HEK293 (cell line): ENCODE results near the gene NAPA.

Experiments used
- EGR2 ChIP-seq: fragments of 450-650 bp; formaldehyde crosslinking; IDR thresholded peaks from 2 replicates; pipeline ENCODE4 v1.5.1; 2016; ENCODE audit warnings: low read depth, missing biosample characterization, missing genetic modification characterization
- ZNF138 ChIP-seq: fragments of 450-650 bp; formaldehyde crosslinking; IDR thresholded peaks from 2 replicates; pipeline ENCODE4 v1.5.1; 2016; ENCODE audit warnings: missing biosample characterization, missing genetic modification characterization, borderline replicate concordance
- ZNF24 ChIP-seq: fragments of 450-650 bp; formaldehyde crosslinking; IDR thresholded peaks from 2 replicates; pipeline ENCODE4 v1.5.1; 2016; ENCODE audit warnings: missing biosample characterization, missing genetic modification characterization
- ZNF501 ChIP-seq: fragments of 450-650 bp; formaldehyde crosslinking; IDR thresholded peaks from 2 replicates; pipeline ENCODE4 v1.5.1; 2016; ENCODE audit warnings: missing biosample characterization, missing genetic modification characterization
- TF ChIP-seq, protein P1 (sequence below): fragments of 450-650 bp; formaldehyde crosslinking; IDR thresholded peaks from 2 replicates; pipeline ENCODE4 v1.5.1; 2016; ENCODE audit warnings: missing biosample characterization, missing genetic modification characterization

DNA sequence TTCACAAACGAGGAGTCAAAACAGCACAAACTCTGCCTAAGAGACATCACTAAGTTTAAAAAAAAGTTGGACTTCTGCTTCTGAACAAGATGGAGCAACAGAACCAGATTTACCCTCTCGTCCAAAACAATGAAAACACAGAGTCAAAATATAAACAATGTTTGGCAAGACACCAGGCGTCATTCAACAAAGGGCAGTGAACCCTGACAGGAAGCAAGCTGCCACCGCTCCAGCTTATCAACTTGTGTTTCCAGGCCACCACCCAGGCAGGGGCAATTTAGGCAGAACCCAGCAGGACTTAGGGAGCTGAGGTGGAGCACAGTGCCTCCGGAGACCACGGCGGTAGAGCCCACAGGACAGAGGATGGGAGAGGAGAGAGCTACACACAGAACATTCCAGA lies 8.6 kb upstream of the NAPA start:
- no peak for TF ChIP-seq EGR2 (tag by site-specific recombination)
- no peak for TF ChIP-seq ZNF501
- TF ChIP-seq, protein P1, sequence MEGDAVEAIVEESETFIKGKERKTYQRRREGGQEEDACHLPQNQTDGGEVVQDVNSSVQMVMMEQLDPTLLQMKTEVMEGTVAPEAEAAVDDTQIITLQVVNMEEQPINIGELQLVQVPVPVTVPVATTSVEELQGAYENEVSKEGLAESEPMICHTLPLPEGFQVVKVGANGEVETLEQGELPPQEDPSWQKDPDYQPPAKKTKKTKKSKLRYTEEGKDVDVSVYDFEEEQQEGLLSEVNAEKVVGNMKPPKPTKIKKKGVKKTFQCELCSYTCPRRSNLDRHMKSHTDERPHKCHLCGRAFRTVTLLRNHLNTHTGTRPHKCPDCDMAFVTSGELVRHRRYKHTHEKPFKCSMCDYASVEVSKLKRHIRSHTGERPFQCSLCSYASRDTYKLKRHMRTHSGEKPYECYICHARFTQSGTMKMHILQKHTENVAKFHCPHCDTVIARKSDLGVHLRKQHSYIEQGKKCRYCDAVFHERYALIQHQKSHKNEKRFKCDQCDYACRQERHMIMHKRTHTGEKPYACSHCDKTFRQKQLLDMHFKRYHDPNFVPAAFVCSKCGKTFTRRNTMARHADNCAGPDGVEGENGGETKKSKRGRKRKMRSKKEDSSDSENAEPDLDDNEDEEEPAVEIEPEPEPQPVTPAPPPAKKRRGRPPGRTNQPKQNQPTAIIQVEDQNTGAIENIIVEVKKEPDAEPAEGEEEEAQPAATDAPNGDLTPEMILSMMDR (tag by site-specific recombination), result no peak
- no peak for TF ChIP-seq ZNF138
- no peak for TF ChIP-seq ZNF24 (tag by site-specific recombination)
